DMS79 (cell line): ENCODE results near the gene TRIM49D2.
"Not testable (repeated sequence)": the region's sequence is repeated elsewhere in the genome, so short reads cannot be mapped to it uniquely, and the experiment has no call there.

Source experiments
- DNase-seq: peaks from one replicate; lab custom pipeline; 2025; lab: John Stamatoyannopoulos, UW

TRIM49D2 gene, protein sequence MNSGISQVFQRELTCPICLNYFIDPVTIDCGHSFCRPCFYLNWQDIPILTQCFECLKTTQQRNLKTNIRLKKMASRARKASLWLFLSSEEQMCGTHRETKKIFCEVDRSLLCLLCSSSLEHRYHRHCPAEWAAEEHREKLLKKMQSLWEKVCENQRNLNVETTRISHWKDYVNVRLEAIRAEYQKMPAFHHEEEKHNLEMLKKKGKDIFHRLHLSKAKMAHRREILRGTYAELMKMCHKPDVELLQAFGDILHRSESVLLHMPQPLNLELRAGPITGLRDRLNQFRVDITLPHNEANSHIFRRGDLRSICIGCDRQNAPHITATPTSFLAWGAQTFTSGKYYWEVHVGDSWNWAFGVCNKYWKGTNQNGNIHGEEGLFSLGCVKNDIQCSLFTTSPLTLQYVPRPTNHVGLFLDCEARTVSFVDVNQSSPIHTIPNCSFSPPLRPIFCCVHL

DNA sequence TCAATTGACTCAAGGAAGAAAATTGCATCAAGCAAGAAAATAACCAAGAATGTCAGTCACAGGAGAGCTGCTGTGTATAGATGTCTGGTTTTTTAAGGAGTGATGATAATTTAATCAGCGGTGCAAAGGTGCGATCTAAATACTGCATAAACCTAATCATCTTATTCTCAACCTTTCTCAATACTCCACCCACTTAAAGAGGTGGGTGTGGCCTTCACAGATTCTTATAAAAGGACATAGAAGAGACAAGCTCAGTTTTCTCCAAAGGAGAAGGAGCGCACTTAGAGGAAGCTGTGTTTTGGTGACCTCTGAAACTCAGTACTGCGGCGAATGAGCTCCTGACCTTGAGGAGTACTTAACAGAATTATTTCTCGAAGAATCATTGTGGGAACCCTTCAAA lies at the start of gene TRIM49D2:
TSS of gene TRIM49D2 (plus strand) at position 301 of the 400 bp plus-strand sequence. CDS start 2,698 bp downstream, outside the sequence.
- not testable (repeated sequence) for DNase-seq

DNA sequence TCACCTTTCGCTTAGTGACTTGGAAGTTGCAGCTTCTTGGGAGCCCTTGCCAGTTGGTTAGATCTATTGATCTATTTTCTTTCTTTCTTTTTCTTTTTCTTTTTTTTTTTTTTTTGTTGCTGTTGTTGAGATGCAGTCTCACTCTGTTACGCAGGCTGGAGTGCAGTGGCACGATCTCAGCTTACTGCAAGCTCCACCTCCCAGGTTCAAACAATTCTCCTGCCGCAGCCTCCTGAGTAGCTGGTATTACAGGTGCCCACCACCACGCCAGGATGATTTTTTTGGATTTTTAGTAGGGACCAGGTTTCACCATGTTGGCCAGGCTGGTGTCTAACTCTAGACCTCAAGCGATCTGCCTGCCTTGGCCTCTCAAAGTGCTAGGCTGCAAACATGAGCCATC lies 46.4 kb upstream of the TRIM49D2 start:
- DNase-seq = not testable (repeated sequence)

DNA sequence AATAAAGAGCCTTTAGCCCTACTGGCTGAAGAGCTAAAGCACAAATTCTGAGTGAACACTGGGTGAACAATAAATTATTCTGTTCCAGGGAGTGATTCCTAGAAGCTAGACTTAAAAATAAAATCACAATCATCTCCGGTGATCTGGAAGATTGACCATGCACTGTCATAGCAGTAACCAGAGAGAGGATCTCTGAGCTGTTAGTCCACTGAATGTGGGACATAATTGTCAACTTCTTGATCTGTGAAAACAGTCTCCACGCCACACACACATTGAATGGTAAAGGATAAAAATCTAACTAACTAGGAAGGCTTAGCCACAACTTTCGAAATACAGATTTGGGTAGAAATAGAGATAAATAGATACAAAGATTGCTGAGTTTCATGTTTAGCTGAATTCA lies 30.6 kb upstream of the TRIM49D2 start:
- DNase-seq = not testable (repeated sequence)

DNA sequence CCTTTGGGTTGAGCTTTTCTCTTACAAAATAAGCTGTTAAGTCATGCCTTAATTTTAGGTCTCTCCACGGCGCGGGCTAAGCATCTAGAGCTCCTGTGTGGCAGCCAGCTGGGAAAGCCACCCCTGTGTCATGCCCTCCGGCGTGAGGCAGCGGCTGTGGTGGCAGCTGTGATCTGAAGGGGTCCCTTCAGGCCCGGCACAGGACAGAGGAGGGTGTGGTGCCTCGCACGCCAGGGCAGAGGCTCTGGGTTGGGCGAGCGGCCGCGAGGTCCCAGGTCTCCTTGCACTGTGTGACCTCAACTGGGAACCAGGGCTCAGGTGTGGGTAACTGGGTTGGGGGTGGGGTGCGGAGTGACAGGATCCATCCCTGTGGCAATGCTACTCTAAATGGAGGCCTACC lies 23.1 kb upstream of the TRIM49D2 start:
- not testable (repeated sequence) for DNase-seq

DNA sequence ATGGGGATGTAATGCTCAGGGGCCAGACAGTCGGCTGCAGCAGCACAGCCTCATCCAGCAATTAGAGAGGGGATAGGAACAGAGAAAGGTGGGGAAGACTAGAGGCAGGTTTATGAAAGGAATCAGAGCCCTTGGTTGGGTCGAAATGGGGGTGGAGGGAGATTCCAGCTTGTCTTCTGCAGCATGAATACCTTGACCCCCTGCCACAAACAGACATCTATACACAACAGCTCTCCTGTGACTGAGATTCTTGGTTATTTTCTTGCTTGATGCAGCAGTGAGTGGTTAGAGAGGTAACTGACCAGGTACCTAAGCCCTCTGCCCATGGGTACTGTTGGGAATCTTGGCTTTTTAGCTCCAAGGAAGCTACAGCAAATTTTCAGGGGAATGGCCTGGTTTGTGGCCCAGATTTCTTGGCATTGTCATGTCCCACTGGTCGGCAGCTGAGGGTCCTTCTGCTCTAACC lies 1.6 kb upstream of the TRIM49D2 start, which contains the start of gene TRIM49D1:
TSS of gene TRIM49D1 (minus strand) at position 51 of the 466 bp plus-strand sequence. CDS start 4,535 bp downstream, outside the sequence.
- DNase-seq = no peak

DNA sequence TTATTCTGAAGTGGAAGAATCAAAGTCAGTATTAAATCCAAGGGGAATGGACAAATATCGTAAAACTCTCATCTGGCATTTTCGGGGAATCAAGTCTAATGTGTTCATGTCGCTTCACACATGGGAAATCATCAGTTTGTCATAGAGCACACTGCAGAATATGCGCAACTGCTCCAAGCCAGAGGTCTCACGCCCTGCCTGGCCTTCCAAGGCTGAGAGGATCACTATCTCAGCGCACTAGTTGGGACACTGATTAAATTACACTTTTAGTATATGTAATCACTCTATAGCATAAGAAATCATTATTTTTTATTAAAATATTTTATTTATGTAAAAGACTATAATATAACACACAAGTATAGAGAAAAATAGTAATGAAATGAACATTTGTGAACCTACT lies 37.0 kb downstream of the TRIM49D2 start:
- DNase-seq = not testable (repeated sequence)

DNA sequence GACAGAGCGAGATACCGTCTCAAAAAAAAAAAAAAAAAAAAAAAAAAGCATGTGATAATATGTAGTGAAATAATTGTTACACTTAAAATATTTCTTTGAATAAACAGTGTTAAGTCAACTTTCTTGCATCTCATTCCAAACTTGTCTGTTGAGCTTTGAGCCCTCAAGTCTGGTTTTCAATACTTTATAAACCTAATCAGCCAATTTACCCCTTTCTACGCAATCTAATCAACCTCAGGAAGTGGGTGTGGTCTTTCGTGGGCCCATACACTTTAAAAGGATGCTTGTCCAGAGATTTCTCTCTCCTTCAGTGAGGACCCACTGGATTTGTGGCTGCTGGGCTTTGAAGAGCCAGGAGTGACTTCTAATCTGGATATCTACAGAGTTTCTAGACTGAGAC lies 41.9 kb downstream of the TRIM49D2 start, which contains the start of gene TRIM64:
TSS of gene TRIM64 (plus strand) at position 301 of the 400 bp plus-strand sequence. CDS start 2,467 bp downstream, outside the sequence.
- DNase-seq = not testable (repeated sequence)
